Lung (tissue), 12 donors: ENCODE results near the gene LSAMP. TPM values are rescaled to one million over a fixed set of nuclear protein-coding genes. Genes with fewer than 3 reads are reported as not detected.

Experiments used
- ATAC-seq: fragments of 200-7000 bp; cut with Tn5 transposase; one replicate; pipeline ENCODE4 v1.9.1; 2020; ENCODE audit warnings: moderate number of reproducible peaks; ENCODE audit not compliant: insufficient read depth, low FRiP score
- DNase-seq, 3 donors: peaks; one replicate each; pipeline ENCODE4 v3.0.0-alpha.2; 2013 to 2017
- H3K27ac ChIP-seq, 2 donors: one replicate each; pipeline ENCODE4 v1.5.1; 2013; ENCODE audit warnings: mild to moderate bottlenecking in 2 of 2, moderate library complexity in 2 of 2, control low read depth in 1 of 2, inconsistent platforms in 1 of 2, low read depth in 1 of 2, low read length in 1 of 2
- H3K27me3 ChIP-seq, 3 donors: one replicate each; pipeline ENCODE4 v1.5.1; 2013; ENCODE audit warnings: low read length in 2 of 3; ENCODE audit not compliant: control insufficient read depth in 3 of 3, insufficient read depth in 3 of 3
- H3K36me3 ChIP-seq, 4 donors: one replicate each; pipeline ENCODE4 v1.5.1; 2013; ENCODE audit warnings: low read length in 4 of 4, mild to moderate bottlenecking in 1 of 4, moderate library complexity in 1 of 4; ENCODE audit not compliant: control insufficient read depth in 4 of 4, insufficient read depth in 4 of 4
- H3K4me1 ChIP-seq, 5 donors: one replicate each; pipeline ENCODE4 v1.5.1; 2013; ENCODE audit warnings: low read length in 5 of 5, mild to moderate bottlenecking in 2 of 5, moderate library complexity in 1 of 5; ENCODE audit not compliant: control insufficient read depth in 5 of 5, insufficient read depth in 5 of 5
- H3K4me3 ChIP-seq: one replicate; pipeline ENCODE4 v1.5.1; 2013; ENCODE audit warnings: mild to moderate bottlenecking, control low read depth, moderate library complexity
- H3K9ac ChIP-seq, 2 donors: one replicate each; pipeline ENCODE4 v1.5.1; 2013; ENCODE audit warnings: low read length in 2 of 2, control low read depth in 1 of 2; ENCODE audit not compliant: insufficient read depth in 1 of 2
- H3K9me3 ChIP-seq, 4 donors: one replicate each; pipeline ENCODE4 v1.5.1; 2013; ENCODE audit warnings: low read length in 3 of 4, mild to moderate bottlenecking in 1 of 4, moderate library complexity in 1 of 4; ENCODE audit not compliant: control insufficient read depth in 4 of 4, insufficient read depth in 3 of 4
- CTCF ChIP-seq: IDR thresholded peaks from 2 replicates; pipeline ENCODE4 v1.5.1; 2012; ENCODE audit warnings: mild to moderate bottlenecking; ENCODE audit errors: control extremely low read depth, extremely low read depth
- WGBS, 2 donors: extraction: QIAGEN DNeasy Blood & Tissue Kit; methylation state at CpG; one replicate each; pipeline ENCODE4 v1.1.7; 2013; 5-methylcytosine and 5-hydroxymethylcytosine counted together
- polyA plus RNA-seq, 2 donors: library from polyadenylated mRNA; stranded (reverse); fragments of 200-250 nt; gene quantifications; one replicate each; pipeline ENCODE4 v1.2.1, GENCODE V29; 2013
- total RNA-seq, 2 donors: library from RNA; depleted of rRNA in 1 of 2; stranded (reverse); fragments of >200 nt in 1 of 2; gene quantifications; one replicate each; pipeline ENCODE4 v1.2.1, GENCODE V29; 2014 to 2021
- donor health status: control.
- donor health status: control.
- donor health status: Bipolar disorder and iron deficiency.
- donor health status: healthy.
- donor health status: DM: yes; HTN: yes; CAD: no.

LSAMP gene
- total and polyA plus RNA-seq, 4 donors = 1.6 to 21.9 (median 9.5) TPM

GRCh38 chr3:116476691-116477090, 31.4 kb upstream of the LSAMP start:
- H3K36me3 ChIP-seq = no peaks in the 10 kb centered on the region
- no peak overlapping the region for H3K4me3 ChIP-seq
- ATAC-seq = no peak
- H3K9ac ChIP-seq = no peak overlapping the region
- H3K9me3 ChIP-seq = peaks cover 0 to 14% (median 5%) of the 10 kb centered on the region in 4 donors
- H3K4me1 ChIP-seq = no peaks in the 10 kb centered on the region
- no peak overlapping the region for H3K27ac ChIP-seq
- H3K27me3 ChIP-seq = no peaks in the 10 kb centered on the region
- peak in 1 of 3 donors; percentile 21 for DNase-seq
- no peak for TF ChIP-seq CTCF

GRCh38 chr3:116474801-116475200, 29.5 kb upstream of the LSAMP start:
- Histone ChIP-seq H3K4me1 (no peaks in the 10 kb centered on the region), H3K36me3 (no peaks in the 10 kb centered on the region), H3K9ac (no peak overlapping the region), H3K9me3 (peaks cover 0 to 5% (median 2%) of the 10 kb centered on the region in 4 donors), H3K27me3 (no peaks in the 10 kb centered on the region), H3K4me3 (no peak overlapping the region), H3K27ac (no peak overlapping the region)
- DNase-seq (no peak), ATAC-seq (no peak)
- no peak for TF ChIP-seq CTCF

- no peaks in the 10 kb centered on the region for H3K4me1 ChIP-seq
- no peak overlapping the region for H3K9ac ChIP-seq
- peaks cover 0 to 4% (median 2%) of the 10 kb centered on the region in 4 donors for H3K9me3 ChIP-seq
- no peak overlapping the region for H3K27ac ChIP-seq
- no peak for ATAC-seq
- H3K36me3 ChIP-seq = no peaks in the 10 kb centered on the region
- DNase-seq = no peak
- H3K4me3 ChIP-seq = no peak overlapping the region
- no peak for TF ChIP-seq CTCF
- H3K27me3 ChIP-seq = no peaks in the 10 kb centered on the region
- 4 to 16% methylated on average over 2 of the region's 2 CpGs for WGBS, 2 donors
Observed at GRCh38 chr3:116474032-116474780, 28.9 kb upstream of the LSAMP start.

GRCh38 chr3:116473602-116474001, 28.3 kb upstream of the LSAMP start:
- no peak for TF ChIP-seq CTCF
- H3K36me3 ChIP-seq = no peaks in the 10 kb centered on the region
- H3K9ac ChIP-seq = no peak overlapping the region
- no peak overlapping the region for H3K27ac ChIP-seq
- H3K4me3 ChIP-seq = no peak overlapping the region
- ATAC-seq (no peak), DNase-seq (no peak)
- no peaks in the 10 kb centered on the region for H3K4me1 ChIP-seq
- no peaks in the 10 kb centered on the region for H3K27me3 ChIP-seq
- H3K9me3 ChIP-seq = no peaks in the 10 kb centered on the region
